Measurements from ENCODE around the gene SPTLC3. TPM values are rescaled to one million over a fixed set of nuclear protein-coding genes. Genes with fewer than 3 reads are reported as not detected.

The SPTLC3 gene
- total RNA-seq, 1 experiment from 2014 or later: 8.5 TPM

- no peak for DNase-seq (ENCODE audit: low read depth)
- in situ Hi-C loops (cut with HindIII; ENCODE audit: low pct_unique_long_range_greater_than_20kb, low sequenced_read_pairs): no loop called here
Measured at GRCh38 chr20:13111249-13111911, 102.6 kb downstream of the SPTLC3 start.

DNA sequence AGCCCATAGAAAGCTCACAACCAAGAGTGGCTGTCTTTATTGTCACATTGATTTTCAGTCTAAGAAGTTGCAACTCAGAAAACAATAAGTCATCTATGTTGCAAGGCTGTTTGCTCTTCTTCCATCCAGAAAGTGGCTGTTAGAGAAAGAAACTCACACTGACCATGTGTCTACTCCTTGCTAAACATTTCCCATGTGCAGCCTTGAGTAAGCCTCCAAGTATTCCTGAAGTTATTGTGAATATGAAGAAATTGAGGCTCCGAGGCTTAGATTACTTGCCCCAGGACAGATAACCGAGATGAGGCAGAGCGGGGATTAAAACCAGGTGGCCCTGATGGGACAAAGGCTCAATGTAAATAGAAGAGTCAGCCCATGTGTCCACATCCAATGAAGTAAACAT, 105.0 kb downstream of the SPTLC3 start:
- DNase-seq (ENCODE audit: low read depth): no peak
- in situ Hi-C loops (cut with HindIII; ENCODE audit: low pct_unique_long_range_greater_than_20kb, low sequenced_read_pairs): no loop called here

- in situ Hi-C loops (cut with HindIII; ENCODE audit: low pct_unique_long_range_greater_than_20kb, low sequenced_read_pairs): no loop called here
- DNase-seq (ENCODE audit: low read depth): no peak
Measured at GRCh38 chr20:13117200-13117599, 108.4 kb downstream of the SPTLC3 start.

GRCh38 chr20:13118676-13119075, 109.9 kb downstream of the SPTLC3 start:
- DNase-seq (ENCODE audit: low read depth): no peak
- in situ Hi-C loops (cut with HindIII; ENCODE audit: low pct_unique_long_range_greater_than_20kb, low sequenced_read_pairs): no loop called here

DNA sequence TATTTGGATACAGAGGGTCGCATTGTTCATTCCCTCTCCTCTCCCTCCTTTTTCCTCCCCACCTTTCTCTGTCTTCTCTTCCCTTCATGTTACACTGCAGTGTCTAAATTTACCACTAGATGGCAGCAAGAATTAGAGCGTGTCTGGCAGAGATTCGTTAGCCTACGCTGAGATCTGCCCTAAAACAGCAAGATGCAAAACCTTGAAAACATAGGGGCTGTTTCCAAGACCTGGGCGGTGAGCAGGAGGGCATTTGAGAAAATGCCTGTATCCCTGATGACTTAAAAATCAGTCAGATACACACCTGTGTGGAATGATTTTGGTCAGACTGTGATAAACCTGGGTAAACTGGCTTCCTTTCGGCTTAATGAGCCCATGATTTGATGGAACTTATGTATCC, 110.8 kb downstream of the SPTLC3 start:
- in situ Hi-C loops (cut with HindIII; ENCODE audit: low pct_unique_long_range_greater_than_20kb, low sequenced_read_pairs): no loop called here
- peak; percentile 69 for DNase-seq (ENCODE audit: low read depth)

GRCh38 chr20:13120471-13120870, 111.7 kb downstream of the SPTLC3 start:
- in situ Hi-C loops (cut with HindIII; ENCODE audit: low pct_unique_long_range_greater_than_20kb, low sequenced_read_pairs): no loop called here

GRCh38 chr20:13121840-13122515, 113.2 kb downstream of the SPTLC3 start:
- DNase-seq (ENCODE audit: low read depth): no peak
- in situ Hi-C loops (cut with HindIII; ENCODE audit: low pct_unique_long_range_greater_than_20kb, low sequenced_read_pairs): no loop called here

More at GRCh38 chr20:13120471-13120870, 111.7 kb downstream of the SPTLC3 start:
- DNase-seq (ENCODE audit: low read depth): no peak

DNA sequence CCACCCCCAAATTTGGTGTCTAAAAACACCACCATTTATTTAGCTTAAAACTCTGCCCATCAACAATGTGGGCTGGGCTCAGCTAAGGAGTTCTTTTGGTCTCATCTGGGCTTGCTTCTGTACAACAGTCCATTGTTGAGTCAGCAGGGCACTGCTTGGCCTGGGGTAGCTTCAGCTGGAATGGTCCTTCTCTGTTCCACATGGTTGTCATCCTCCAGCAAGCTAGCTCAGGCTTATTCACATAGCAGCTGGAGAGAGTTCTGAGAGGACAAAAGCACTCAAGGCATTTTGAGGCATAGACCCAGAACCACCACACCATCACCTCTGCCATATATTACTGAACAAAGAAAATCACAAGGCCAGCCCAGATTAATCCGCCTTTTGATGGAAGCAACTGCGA, 116.7 kb downstream of the SPTLC3 start:
- no peak for DNase-seq (ENCODE audit: low read depth)
- in situ Hi-C loops (cut with HindIII; ENCODE audit: low pct_unique_long_range_greater_than_20kb, low sequenced_read_pairs): no loop called here

DNA sequence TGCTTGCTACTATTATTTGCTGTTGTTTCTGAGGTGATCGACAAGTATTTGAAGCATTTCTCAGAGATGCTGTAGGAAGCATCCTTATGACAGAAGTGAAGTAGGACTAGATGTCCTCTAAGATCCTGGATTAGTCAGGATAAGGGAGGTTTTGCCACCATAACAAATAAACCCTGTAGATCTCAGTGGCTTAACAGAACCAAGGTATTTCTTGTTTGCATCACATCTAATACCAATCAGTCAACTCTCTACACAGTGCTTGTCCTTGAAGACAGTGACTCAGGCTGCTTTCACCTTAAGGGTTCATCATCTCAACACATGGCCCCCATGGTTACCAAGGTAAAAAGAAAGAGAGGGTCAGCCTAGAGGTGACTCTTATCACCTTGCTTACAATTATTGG, 119.4 kb downstream of the SPTLC3 start:
- in situ Hi-C loops (cut with HindIII; ENCODE audit: low pct_unique_long_range_greater_than_20kb, low sequenced_read_pairs): no loop called here
- no peak for DNase-seq (ENCODE audit: low read depth)

DNA sequence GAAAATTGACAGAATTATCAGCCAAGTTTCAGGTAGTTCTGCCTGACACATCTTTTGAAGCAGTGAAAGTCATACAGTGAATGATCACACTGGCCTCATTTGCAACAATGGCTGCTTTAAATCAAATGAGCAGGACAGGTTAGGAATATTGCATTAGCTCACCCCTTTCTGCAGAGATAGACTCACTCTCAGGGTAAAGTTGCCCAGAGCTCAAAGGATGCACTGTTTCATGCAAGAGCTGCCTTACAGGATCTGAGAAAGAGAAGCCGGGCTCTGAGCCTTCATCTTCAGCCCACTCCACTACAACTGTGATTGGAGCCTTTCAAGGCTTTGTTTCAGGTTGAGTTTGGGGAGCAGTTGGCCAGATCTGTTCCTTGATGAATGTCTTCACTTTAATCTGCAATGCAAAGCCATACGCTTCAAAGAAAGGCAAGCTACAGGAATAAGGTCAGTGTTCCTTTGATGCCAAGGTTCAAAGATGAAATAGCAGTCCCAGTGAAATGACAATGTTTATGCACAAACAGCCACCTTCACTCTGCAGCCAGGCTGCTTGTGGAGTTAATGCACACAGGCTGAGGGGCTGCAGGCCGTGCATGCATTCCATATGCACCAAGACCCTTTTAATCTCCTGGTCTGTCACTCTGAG, 121.4 kb downstream of the SPTLC3 start:
- DNase-seq (ENCODE audit: low read depth): no peak
- in situ Hi-C loops (cut with HindIII; ENCODE audit: low pct_unique_long_range_greater_than_20kb, low sequenced_read_pairs): no loop called here

- no peak for DNase-seq (ENCODE audit: low read depth)
- in situ Hi-C loops (cut with HindIII; ENCODE audit: low pct_unique_long_range_greater_than_20kb, low sequenced_read_pairs): no loop called here
Measured at GRCh38 chr20:13130707-13131103, 121.9 kb downstream of the SPTLC3 start.

GRCh38 chr20:13131688-13132087, 122.9 kb downstream of the SPTLC3 start:
- in situ Hi-C loops (cut with HindIII; ENCODE audit: low pct_unique_long_range_greater_than_20kb, low sequenced_read_pairs): no loop called here
- DNase-seq (ENCODE audit: low read depth): no peak

- no peak for DNase-seq (ENCODE audit: low read depth)
- in situ Hi-C loops (cut with HindIII; ENCODE audit: low pct_unique_long_range_greater_than_20kb, low sequenced_read_pairs): no loop called here
Measured at GRCh38 chr20:13139459-13140150, 130.8 kb downstream of the SPTLC3 start.

DNA sequence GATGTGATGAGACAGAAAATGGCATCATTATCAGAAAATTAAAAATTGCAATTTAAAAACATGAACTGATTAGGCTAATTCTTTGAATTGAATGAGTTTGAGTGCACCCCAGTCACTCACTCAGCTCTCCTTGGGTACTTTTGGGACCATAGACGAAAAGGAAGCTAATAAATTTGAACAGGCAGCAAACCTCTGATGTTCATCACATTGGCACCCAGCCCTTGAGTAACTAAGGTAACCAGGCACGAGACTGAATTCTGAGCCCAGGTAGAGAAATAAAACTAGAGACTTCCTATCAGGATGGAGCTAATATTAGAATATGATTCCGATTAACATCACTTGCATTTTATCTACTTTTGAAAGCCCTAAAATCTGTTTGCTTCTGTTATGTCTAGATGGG, 131.4 kb downstream of the SPTLC3 start:
- no peak for DNase-seq (ENCODE audit: low read depth)
- in situ Hi-C loops (cut with HindIII; ENCODE audit: low pct_unique_long_range_greater_than_20kb, low sequenced_read_pairs): no loop called here

GRCh38 chr20:13140775-13141174, 132.0 kb downstream of the SPTLC3 start:
- DNase-seq (ENCODE audit: low read depth): no peak
- in situ Hi-C loops (cut with HindIII; ENCODE audit: low pct_unique_long_range_greater_than_20kb, low sequenced_read_pairs): no loop called here

- in situ Hi-C loops (cut with HindIII; ENCODE audit: low pct_unique_long_range_greater_than_20kb, low sequenced_read_pairs): no loop called here
- DNase-seq (ENCODE audit: low read depth): no peak
Measured at GRCh38 chr20:13141546-13141945, 132.8 kb downstream of the SPTLC3 start.

DNA sequence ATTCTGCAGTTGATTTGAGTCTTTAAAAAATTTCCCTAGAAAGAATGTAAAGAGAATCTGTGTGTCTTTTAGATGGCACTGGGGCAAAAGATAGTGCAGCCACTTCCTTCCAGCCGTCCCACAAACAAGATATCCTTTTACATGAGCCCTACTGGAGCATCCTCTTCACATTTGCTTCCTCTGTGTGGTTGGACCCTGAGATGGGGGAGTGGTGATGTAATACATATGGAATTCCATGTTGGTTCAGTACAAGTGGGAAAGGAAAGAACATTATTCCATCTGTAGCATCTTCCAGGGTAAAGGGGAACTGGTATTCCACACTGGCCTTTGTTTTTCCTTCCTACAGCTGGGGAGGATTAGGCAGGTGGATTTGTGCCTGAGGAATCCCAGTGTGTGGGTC, 133.4 kb downstream of the SPTLC3 start:
- in situ Hi-C loops (cut with HindIII; ENCODE audit: low pct_unique_long_range_greater_than_20kb, low sequenced_read_pairs): no loop called here
- no peak for DNase-seq (ENCODE audit: low read depth)

GRCh38 chr20:13147071-13147963, 138.5 kb downstream of the SPTLC3 start:
- DNase-seq (ENCODE audit: low read depth): no peak
- in situ Hi-C loops (cut with HindIII; ENCODE audit: low pct_unique_long_range_greater_than_20kb, low sequenced_read_pairs): no loop called here

Data from Caki2 (cell line).